OCI-LY7 (cell line): ENCODE measurements around the gene THRB. TPM values are rescaled to one million over a fixed set of nuclear protein-coding genes. Genes with fewer than 3 reads are reported as not detected.

Experiments used
- BruUV-seq: library from RNA; stranded (reverse); fragments of 400-500 nt; replicated peaks from 2 replicates; lab custom pipeline; 2021; lab: Mats Ljungman, UMichigan
- CTCF ChIA-PET: fragments of 300-600 bp; sonication (Branson Sonifier 250); formaldehyde crosslinking; loops from one replicate; lab custom pipeline; 2022; ENCODE audit warnings: antibody characterized with exemption; ENCODE audit not compliant: unreplicated experiment; lab: Charles Lee
- POLR2A ChIA-PET: fragments of 300-600 bp; sonication (Branson Sonifier 250); formaldehyde crosslinking; loops from one replicate; lab custom pipeline; 2022; ENCODE audit warnings: antibody characterized with exemption; lab: Charles Lee
- DNase-seq: peaks from one replicate; pipeline ENCODE4 v3.0.0-alpha.2; 2015; ENCODE audit warnings: low spot score
- H2AFZ ChIP-seq: fragments of 200-600 bp; sonication (generic), shearing (Covaris generic); 2 replicates; pipeline ENCODE4 v1.6.1; 2014; ENCODE audit warnings: mild to moderate bottlenecking, antibody characterized with exemption, low read length, moderate library complexity
- H3K27ac ChIP-seq: fragments of 200-600 bp; sonication (generic); 2 replicates; pipeline ENCODE4 v1.5.1; 2014; ENCODE audit warnings: mixed run types, low read depth, mild to moderate bottlenecking, moderate library complexity, low read length, inconsistent platforms; ENCODE audit not compliant: poor library complexity, severe bottlenecking
- H3K36me3 ChIP-seq: fragments of 200-600 bp; sonication (generic); 2 replicates; pipeline ENCODE4 v1.6.1; 2014; ENCODE audit warnings: mild to moderate bottlenecking, antibody characterized with exemption, low read length, moderate library complexity, mixed read lengths; ENCODE audit not compliant: insufficient read depth
- H3K4me1 ChIP-seq: fragments of 200-600 bp; sonication (generic); 2 replicates; pipeline ENCODE4 v1.5.1; 2014; ENCODE audit warnings: mild to moderate bottlenecking, low read length; ENCODE audit not compliant: insufficient read depth, poor library complexity, severe bottlenecking
- H3K4me2 ChIP-seq: fragments of 200-600 bp; sonication (generic); 2 replicates; pipeline ENCODE4 v1.6.1; 2014; ENCODE audit warnings: mild to moderate bottlenecking, low read length
- H3K4me3 ChIP-seq: fragments of 200-600 bp; sonication (generic); 2 replicates; pipeline ENCODE4 v1.5.1; 2014; ENCODE audit warnings: mild to moderate bottlenecking, low read depth, low read length; ENCODE audit not compliant: poor library complexity, severe bottlenecking
- H3K79me2 ChIP-seq: fragments of 200-600 bp; sonication (generic); 2 replicates; pipeline ENCODE4 v1.6.1; 2016; ENCODE audit warnings: low read depth, mild to moderate bottlenecking, low read length, moderate library complexity, mixed read lengths; ENCODE audit not compliant: insufficient read depth
- H3K9me2 ChIP-seq: fragments of 200-600 bp; sonication (generic); 2 replicates; pipeline ENCODE4 v1.6.1; 2016; ENCODE audit warnings: mild to moderate bottlenecking, low read length, mixed read lengths; ENCODE audit not compliant: insufficient read depth
- H3K9me3 ChIP-seq: fragments of 200-600 bp; sonication (generic); 2 replicates; pipeline ENCODE4 v1.6.1; 2014; ENCODE audit warnings: mild to moderate bottlenecking, mixed run types, low read length, mixed read lengths
- H4K20me1 ChIP-seq: fragments of 200-600 bp; sonication (generic); 2 replicates; pipeline ENCODE4 v1.6.1; 2014; ENCODE audit warnings: mild to moderate bottlenecking, antibody characterized with exemption, low read length, moderate library complexity, mixed read lengths; ENCODE audit not compliant: insufficient read depth
- EZH2phosphoT487 ChIP-seq: fragments of 200-600 bp; sonication (generic); IDR thresholded peaks from 2 replicates; pipeline ENCODE4 v1.6.1; 2018; ENCODE audit warnings: low read depth, borderline replicate concordance, mild to moderate bottlenecking, mixed run types, antibody characterized with exemption, low read length, moderate library complexity, mixed read lengths
- intact Hi-C: fragments of 100-400 bp; cut with micrococcal nuclease; formaldehyde crosslinking; loops from one replicate; pipeline ENCODE4 v1.10.0; 2022; ENCODE audit not compliant: unreplicated experiment
- total RNA-seq, 2 experiments: library from RNA; depleted of rRNA in 1 of 2; stranded (reverse); fragments of >200 nt in 1 of 2; shearing (Covaris generic) in 1 of 2; gene quantifications; 2 replicates each; pipeline ENCODE4 v1.2.3, GENCODE V29; 2014 to 2022
- TF ChIP-seq, protein P1 (sequence below): fragments of 200-600 bp; sonication (generic); conservative IDR thresholded peaks from 2 replicates; pipeline ENCODE4 v1.5.1; 2014; ENCODE audit warnings: mild to moderate bottlenecking, antibody characterized with exemption, low read length, moderate library complexity, mixed read lengths

THRB gene
- total RNA-seq, 2 experiments from 2014 or later: not detected

GRCh38 chr3:24523215-24523614 lies 28.6 kb upstream of the THRB start:
- no peaks in the 10 kb centered on the region for H3K79me2 ChIP-seq
- no peak for TF ChIP-seq EZH2phosphoT487
- TF ChIP-seq, protein P1, sequence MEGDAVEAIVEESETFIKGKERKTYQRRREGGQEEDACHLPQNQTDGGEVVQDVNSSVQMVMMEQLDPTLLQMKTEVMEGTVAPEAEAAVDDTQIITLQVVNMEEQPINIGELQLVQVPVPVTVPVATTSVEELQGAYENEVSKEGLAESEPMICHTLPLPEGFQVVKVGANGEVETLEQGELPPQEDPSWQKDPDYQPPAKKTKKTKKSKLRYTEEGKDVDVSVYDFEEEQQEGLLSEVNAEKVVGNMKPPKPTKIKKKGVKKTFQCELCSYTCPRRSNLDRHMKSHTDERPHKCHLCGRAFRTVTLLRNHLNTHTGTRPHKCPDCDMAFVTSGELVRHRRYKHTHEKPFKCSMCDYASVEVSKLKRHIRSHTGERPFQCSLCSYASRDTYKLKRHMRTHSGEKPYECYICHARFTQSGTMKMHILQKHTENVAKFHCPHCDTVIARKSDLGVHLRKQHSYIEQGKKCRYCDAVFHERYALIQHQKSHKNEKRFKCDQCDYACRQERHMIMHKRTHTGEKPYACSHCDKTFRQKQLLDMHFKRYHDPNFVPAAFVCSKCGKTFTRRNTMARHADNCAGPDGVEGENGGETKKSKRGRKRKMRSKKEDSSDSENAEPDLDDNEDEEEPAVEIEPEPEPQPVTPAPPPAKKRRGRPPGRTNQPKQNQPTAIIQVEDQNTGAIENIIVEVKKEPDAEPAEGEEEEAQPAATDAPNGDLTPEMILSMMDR: no peak
- no TSS peak for BruUV-seq
- POLR2A ChIA-PET: no interaction called here
- H3K9me3 ChIP-seq: no peaks in the 10 kb centered on the region
- H3K4me2 ChIP-seq: no peak overlapping the region
- H3K36me3 ChIP-seq: no peaks in the 10 kb centered on the region
- no peaks in the 10 kb centered on the region for H3K9me2 ChIP-seq
- H4K20me1 ChIP-seq: no peaks in the 10 kb centered on the region
- no peak overlapping the region for H2AFZ ChIP-seq
- no peak overlapping the region for H3K4me3 ChIP-seq
- no peak for DNase-seq
- H3K27ac ChIP-seq: no peak overlapping the region
- CTCF ChIA-PET: no interaction called here
- no peaks in the 10 kb centered on the region for H3K4me1 ChIP-seq
- intact Hi-C loops: no loop called here

DNA sequence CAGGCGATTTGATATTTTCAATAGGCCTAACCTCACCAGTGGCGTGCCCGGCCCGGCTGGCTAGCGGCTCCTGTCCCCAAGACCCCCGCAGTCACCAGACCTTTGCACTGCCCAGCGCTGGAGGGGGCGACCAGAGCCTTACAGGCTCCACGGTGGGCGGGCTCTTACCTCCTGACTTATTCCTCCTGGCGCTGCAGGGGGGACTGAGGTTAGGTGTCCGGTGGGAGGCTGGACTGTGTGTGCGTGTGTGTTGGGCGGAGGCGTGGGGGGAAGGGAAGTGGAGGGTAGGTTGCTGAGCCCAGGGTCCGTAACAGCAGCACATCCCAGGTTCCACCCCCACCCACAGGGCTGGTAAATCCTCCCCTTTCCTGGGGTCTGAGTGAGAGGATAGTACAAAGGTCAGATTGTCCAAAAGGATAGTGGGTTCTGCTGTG lies 27.5 kb upstream of the THRB start:
- BruUV-seq: no TSS peak
- Histone ChIP-seq H4K20me1 (no peaks in the 10 kb centered on the region), H3K4me3 (no peak overlapping the region), H2AFZ (no peak overlapping the region), H3K27ac (no peak overlapping the region), H3K4me1 (no peaks in the 10 kb centered on the region), H3K9me2 (no peaks in the 10 kb centered on the region), H3K9me3 (no peaks in the 10 kb centered on the region), H3K4me2 (no peak overlapping the region), H3K36me3 (no peaks in the 10 kb centered on the region), H3K79me2 (no peaks in the 10 kb centered on the region)
- DNase-seq: no peak
- no peak for TF ChIP-seq EZH2phosphoT487
- TF ChIP-seq, protein P1: no peak
- ChIA-PET POLR2A (no interaction called here), CTCF (no interaction called here)
- intact Hi-C loops: no loop called here

GRCh38 chr3:24521420-24522145 lies 26.9 kb upstream of the THRB start:
- H3K4me2 ChIP-seq: no peak overlapping the region
- H3K36me3 ChIP-seq: no peaks in the 10 kb centered on the region

More at GRCh38 chr3:24521420-24522145, 26.9 kb upstream of the THRB start:
- H4K20me1 ChIP-seq: no peaks in the 10 kb centered on the region
- no peak overlapping the region for H3K27ac ChIP-seq
- intact Hi-C loops: no loop called here
- H2AFZ ChIP-seq: no peak overlapping the region
- ChIA-PET POLR2A (no interaction called here), CTCF (no interaction called here)
- no peak overlapping the region for H3K4me3 ChIP-seq
- no peak for DNase-seq
- no peaks in the 10 kb centered on the region for H3K4me1 ChIP-seq
- no peaks in the 10 kb centered on the region for H3K79me2 ChIP-seq
- no TSS peak for BruUV-seq
- H3K9me2 ChIP-seq: no peaks in the 10 kb centered on the region
- no peaks in the 10 kb centered on the region for H3K9me3 ChIP-seq
- TF ChIP-seq EZH2phosphoT487: no peak
- TF ChIP-seq, protein P1: no peak
